Measurements from ENCODE around the gene PCDH12.

PCDH12 gene

DNA sequence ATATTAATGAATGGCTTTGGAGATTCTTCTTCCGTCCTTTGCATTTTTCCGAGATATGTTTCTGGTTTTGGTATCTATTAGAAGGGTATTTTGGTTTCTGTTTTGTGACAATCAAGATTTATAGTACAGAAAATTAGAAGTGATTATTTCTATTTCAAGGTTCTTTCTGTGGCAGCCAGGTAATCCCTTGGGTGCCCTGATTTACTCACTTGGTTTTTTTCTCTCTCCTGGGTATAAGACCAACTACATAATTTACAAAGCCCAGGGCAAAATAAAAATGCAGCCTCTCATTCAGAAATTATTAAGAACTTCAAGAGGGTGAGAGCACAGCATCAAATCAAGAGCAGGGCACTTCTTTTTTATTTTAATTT is 8.9 kb upstream of the PCDH12 start:
- DNase-seq (ENCODE audit: low read depth): no peak
- TF ChIP-seq, protein P1, sequence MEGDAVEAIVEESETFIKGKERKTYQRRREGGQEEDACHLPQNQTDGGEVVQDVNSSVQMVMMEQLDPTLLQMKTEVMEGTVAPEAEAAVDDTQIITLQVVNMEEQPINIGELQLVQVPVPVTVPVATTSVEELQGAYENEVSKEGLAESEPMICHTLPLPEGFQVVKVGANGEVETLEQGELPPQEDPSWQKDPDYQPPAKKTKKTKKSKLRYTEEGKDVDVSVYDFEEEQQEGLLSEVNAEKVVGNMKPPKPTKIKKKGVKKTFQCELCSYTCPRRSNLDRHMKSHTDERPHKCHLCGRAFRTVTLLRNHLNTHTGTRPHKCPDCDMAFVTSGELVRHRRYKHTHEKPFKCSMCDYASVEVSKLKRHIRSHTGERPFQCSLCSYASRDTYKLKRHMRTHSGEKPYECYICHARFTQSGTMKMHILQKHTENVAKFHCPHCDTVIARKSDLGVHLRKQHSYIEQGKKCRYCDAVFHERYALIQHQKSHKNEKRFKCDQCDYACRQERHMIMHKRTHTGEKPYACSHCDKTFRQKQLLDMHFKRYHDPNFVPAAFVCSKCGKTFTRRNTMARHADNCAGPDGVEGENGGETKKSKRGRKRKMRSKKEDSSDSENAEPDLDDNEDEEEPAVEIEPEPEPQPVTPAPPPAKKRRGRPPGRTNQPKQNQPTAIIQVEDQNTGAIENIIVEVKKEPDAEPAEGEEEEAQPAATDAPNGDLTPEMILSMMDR (conservative IDR thresholded peaks at IDR 0.05; ENCODE audit: control insufficient read depth, insufficient read depth, low read depth, low read length): no peak
- H3K4me3 ChIP-seq (ENCODE audit: control insufficient read depth, low read depth, low read length): no peak overlapping the region

GRCh38 chr5:141966275-141966962 is 8.4 kb upstream of the PCDH12 start:
- H3K4me3 ChIP-seq (ENCODE audit: control insufficient read depth, low read depth, low read length): no peak overlapping the region
- TF ChIP-seq, protein P1 (conservative IDR thresholded peaks at IDR 0.05; ENCODE audit: control insufficient read depth, insufficient read depth, low read depth, low read length): no peak
- DNase-seq (ENCODE audit: low read depth): no peak

DNA sequence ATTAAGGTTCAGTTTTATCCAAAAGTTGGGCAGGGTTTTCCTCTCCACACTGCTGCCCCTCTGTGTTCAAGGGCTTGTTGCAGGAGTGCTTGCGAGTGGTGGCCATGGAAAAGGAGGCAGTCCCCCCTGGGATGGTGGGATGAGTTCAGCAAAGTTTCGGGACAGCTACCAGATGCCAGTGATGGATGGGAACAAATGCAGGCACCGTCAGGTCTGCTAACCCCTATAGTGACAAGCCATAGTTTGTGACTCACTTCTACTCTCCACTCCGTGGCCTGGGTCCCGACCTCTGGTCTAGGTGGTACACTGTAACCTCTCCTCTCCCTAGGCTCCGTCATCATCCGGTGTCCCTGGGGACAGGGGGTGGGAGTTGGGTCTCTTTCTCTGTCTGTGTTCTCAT is 7.1 kb upstream of the PCDH12 start:
- H3K4me3 ChIP-seq (ENCODE audit: control insufficient read depth, low read depth, low read length): no peak overlapping the region
- peak; percentile 10 for DNase-seq (ENCODE audit: low read depth)
- TF ChIP-seq, protein P1 (conservative IDR thresholded peaks at IDR 0.05; ENCODE audit: control insufficient read depth, insufficient read depth, low read depth, low read length): no peak

GRCh38 chr5:141963701-141964100 is 5.7 kb upstream of the PCDH12 start:
- TF ChIP-seq, protein P1 (conservative IDR thresholded peaks at IDR 0.05; ENCODE audit: control insufficient read depth, insufficient read depth, low read depth, low read length): no peak
- H3K4me3 ChIP-seq (ENCODE audit: control insufficient read depth, low read depth, low read length): no peak overlapping the region
- DNase-seq (ENCODE audit: low read depth): no peak

DNA sequence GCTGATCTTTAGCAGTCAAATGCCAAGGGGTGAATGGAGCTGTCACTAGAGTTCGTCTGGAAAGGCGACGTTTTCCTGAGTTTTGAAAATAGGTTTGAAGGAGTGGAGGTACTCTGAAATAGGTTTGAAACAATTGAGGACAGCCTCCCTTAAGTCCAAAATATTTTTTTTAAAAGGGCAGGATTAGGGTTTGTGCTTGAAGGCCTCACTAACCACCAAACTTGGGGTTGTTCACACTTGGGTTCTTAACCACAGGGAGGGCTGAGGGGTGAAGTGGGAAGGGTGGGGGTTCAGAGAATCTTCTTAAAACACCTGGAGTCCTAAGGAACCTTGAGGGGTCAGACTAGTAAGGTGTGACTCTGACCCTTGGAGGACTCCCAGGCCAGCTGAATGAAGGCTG is 3.5 kb upstream of the PCDH12 start:
- TF ChIP-seq, protein P1 (conservative IDR thresholded peaks at IDR 0.05; ENCODE audit: control insufficient read depth, insufficient read depth, low read depth, low read length): no peak
- no peak overlapping the region for H3K4me3 ChIP-seq (ENCODE audit: control insufficient read depth, low read depth, low read length)
- no peak for DNase-seq (ENCODE audit: low read depth)

GRCh38 chr5:141960449-141961323 is 2.7 kb upstream of the PCDH12 start:
- TF ChIP-seq, protein P1 (conservative IDR thresholded peaks at IDR 0.05; ENCODE audit: control insufficient read depth, insufficient read depth, low read depth, low read length): peak; percentile 93
- DNase-seq (ENCODE audit: low read depth): peak; percentile 78
- no peak overlapping the region for H3K4me3 ChIP-seq (ENCODE audit: control insufficient read depth, low read depth, low read length)
